Nephron (organoid): Measurements from ENCODE around the gene YEATS2.

Experiments used
- H3K27ac Mint-ChIP-seq, 3 experiments: 2 replicates each; pipeline ENCODE4 v1.8.0; 2020; ENCODE audit warnings: mixed read lengths in 3 of 3, mild to moderate bottlenecking in 2 of 3, moderate library complexity in 1 of 3
- H3K27me3 Mint-ChIP-seq: 2 replicates; pipeline ENCODE4 v1.8.0; 2021; ENCODE audit warnings: low read depth, mild to moderate bottlenecking, moderate library complexity, mixed read lengths
- H3K36me3 Mint-ChIP-seq: 2 replicates; pipeline ENCODE4 v1.8.0; 2020; ENCODE audit warnings: low read depth, mixed read lengths
- H3K4me1 Mint-ChIP-seq: 2 replicates; pipeline ENCODE4 v1.8.0; 2020; ENCODE audit warnings: mixed read lengths
- H3K4me3 Mint-ChIP-seq, 3 experiments: 2 replicates each; pipeline ENCODE4 v1.8.0; 2020; ENCODE audit warnings: mild to moderate bottlenecking in 3 of 3, mixed read lengths in 3 of 3, moderate library complexity in 2 of 3
- H3K9me3 Mint-ChIP-seq: 2 replicates; pipeline ENCODE4 v1.8.0; 2020; ENCODE audit warnings: mixed read lengths
- CTCF ChIP-seq, 3 experiments: fragments of 200-600 bp; sonication (generic); IDR thresholded peaks; one replicate each; pipeline ENCODE4 v1.5.0; 2021; ENCODE audit warnings: antibody characterized with exemption in 3 of 3; ENCODE audit not compliant: unreplicated experiment in 3 of 3

The YEATS2 gene

DNA sequence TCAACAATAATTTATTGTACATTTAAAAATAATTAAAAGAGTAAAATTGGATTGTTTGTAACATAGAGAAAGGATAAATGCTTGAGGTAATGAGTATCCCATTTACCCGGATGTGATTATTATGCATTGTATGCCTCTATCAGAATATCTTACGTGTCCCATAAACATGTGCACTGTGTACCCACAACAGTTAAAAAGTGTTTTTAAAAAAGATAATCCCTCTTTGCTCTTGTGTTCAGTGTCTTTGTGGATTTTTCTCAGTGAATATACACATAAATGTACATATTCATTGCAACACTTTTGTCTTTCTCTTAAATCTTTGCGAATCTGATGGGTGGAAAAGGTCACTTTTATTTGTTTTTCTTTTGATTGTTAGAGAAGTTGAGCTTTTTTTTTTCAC, 20.4 kb downstream of the YEATS2 start:
- Mint-ChIP-seq H3K9me3 (no peaks in the 10 kb centered on the region), H3K4me3 (no peak overlapping the region), H3K27me3 (no peaks in the 10 kb centered on the region), H3K4me1 (no peaks in the 10 kb centered on the region), H3K27ac (no peak overlapping the region), H3K36me3 (peaks cover 61% of the 10 kb centered on the region)
- no peak for TF ChIP-seq CTCF (IDR thresholded peaks at IDR 0.05; ENCODE audit: unreplicated experiment in 3 of 3)

GRCh38 chr3:183725387-183725786, 27.8 kb downstream of the YEATS2 start:
- peaks cover 87% of the 10 kb centered on the region for H3K36me3 Mint-ChIP-seq
- H3K9me3 Mint-ChIP-seq = no peaks in the 10 kb centered on the region
- H3K4me3 Mint-ChIP-seq = no peak overlapping the region
- H3K4me1 Mint-ChIP-seq = no peaks in the 10 kb centered on the region
- peak overlapping the region in 1 of 3 experiments; percentile 30 for H3K27ac Mint-ChIP-seq
- no peaks in the 10 kb centered on the region for H3K27me3 Mint-ChIP-seq
- TF ChIP-seq CTCF (IDR thresholded peaks at IDR 0.05; ENCODE audit: unreplicated experiment in 3 of 3) = no peak

DNA sequence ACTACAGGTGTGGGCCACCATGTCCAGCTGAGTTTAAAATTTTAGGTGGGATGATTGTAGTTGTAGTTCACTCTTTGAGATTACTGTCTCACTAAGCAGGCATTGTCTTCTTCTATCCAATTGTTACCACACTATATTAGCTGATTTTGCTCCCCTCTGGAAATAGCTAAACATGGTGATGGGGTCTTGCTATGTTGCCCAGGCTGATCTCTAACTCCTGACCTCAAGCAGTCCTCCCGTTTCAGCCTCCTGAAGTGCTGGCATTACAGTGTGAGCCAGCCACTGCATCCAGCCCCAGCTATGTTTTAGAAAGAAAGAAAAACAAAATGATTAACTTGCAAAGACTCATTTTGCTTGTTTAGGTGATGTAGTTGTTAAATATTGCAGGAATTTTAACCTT, 30.6 kb downstream of the YEATS2 start:
- Mint-ChIP-seq H3K27me3 (no peaks in the 10 kb centered on the region), H3K4me3 (no peak overlapping the region), H3K9me3 (no peaks in the 10 kb centered on the region), H3K36me3 (peaks cover 78% of the 10 kb centered on the region), H3K27ac (no peak overlapping the region), H3K4me1 (no peaks in the 10 kb centered on the region)
- no peak for TF ChIP-seq CTCF (IDR thresholded peaks at IDR 0.05; ENCODE audit: unreplicated experiment in 3 of 3)

GRCh38 chr3:183730361-183730760, 32.8 kb downstream of the YEATS2 start:
- Mint-ChIP-seq H3K4me3 (no peak overlapping the region), H3K27ac (no peak overlapping the region), H3K36me3 (peaks cover 83% of the 10 kb centered on the region), H3K4me1 (no peaks in the 10 kb centered on the region), H3K9me3 (no peaks in the 10 kb centered on the region), H3K27me3 (no peaks in the 10 kb centered on the region)
- TF ChIP-seq CTCF (IDR thresholded peaks at IDR 0.05; ENCODE audit: unreplicated experiment in 3 of 3) = no peak

GRCh38 chr3:183731611-183732010, 34.0 kb downstream of the YEATS2 start:
- H3K27ac Mint-ChIP-seq = no peak overlapping the region
- H3K4me3 Mint-ChIP-seq = no peak overlapping the region
- H3K4me1 Mint-ChIP-seq = no peaks in the 10 kb centered on the region
- no peaks in the 10 kb centered on the region for H3K27me3 Mint-ChIP-seq
- H3K9me3 Mint-ChIP-seq = no peaks in the 10 kb centered on the region
- peaks cover 80% of the 10 kb centered on the region for H3K36me3 Mint-ChIP-seq
- TF ChIP-seq CTCF (IDR thresholded peaks at IDR 0.05; ENCODE audit: unreplicated experiment in 3 of 3) = no peak

- TF ChIP-seq CTCF (IDR thresholded peaks at IDR 0.05; ENCODE audit: unreplicated experiment in 3 of 3) = no peak
- H3K27me3 Mint-ChIP-seq = no peaks in the 10 kb centered on the region
- H3K4me1 Mint-ChIP-seq = no peaks in the 10 kb centered on the region
Observed at GRCh38 chr3:183733553-183733952, 36.0 kb downstream of the YEATS2 start.

More at GRCh38 chr3:183733553-183733952, 36.0 kb downstream of the YEATS2 start:
- H3K27ac Mint-ChIP-seq = no peak overlapping the region
- H3K4me3 Mint-ChIP-seq = no peak overlapping the region
- peaks cover 80% of the 10 kb centered on the region for H3K36me3 Mint-ChIP-seq
- peaks cover 3% of the 10 kb centered on the region for H3K9me3 Mint-ChIP-seq
